HG02798 (cell line): ENCODE measurements around the gene RAB6D.
"Not testable (repeated sequence)": the region's sequence is repeated elsewhere in the genome, so short reads cannot be mapped to it uniquely, and the experiment has no call there.

Source experiments
- ATAC-seq: cut with Tn5 transposase; IDR thresholded peaks from one replicate; pipeline ENCODE4 v1.9.1; 2021; ENCODE audit warnings: mild to moderate bottlenecking; ENCODE audit not compliant: unreplicated experiment, poor library complexity

The RAB6D gene

GRCh38 chr2:131367352-131367751, 3.4 kb upstream of the RAB6D start:
- no peak for ATAC-seq

DNA sequence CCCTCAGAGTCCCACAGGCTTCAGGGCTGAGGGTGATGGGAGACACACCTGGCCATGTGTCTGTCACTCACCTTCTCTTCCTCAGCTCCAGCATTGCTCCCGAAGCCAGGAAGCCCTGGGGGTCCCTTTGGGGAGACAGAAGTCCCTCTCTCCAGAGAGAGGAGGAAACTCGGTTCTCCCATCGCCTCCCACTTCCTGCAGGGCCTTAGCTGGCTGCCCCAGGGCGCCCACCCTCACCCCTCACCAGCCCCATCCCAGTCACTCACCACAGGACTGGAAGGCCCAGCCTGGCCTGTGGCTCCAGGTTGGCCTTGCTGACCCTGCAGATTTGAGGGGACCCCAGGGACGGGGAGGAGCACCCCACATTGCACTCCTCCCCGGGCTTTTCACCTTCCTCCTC, 2.7 kb upstream of the RAB6D start:
- no peak for ATAC-seq

- ATAC-seq: no peak
These were observed 1.5 kb upstream of the RAB6D start for GRCh38 chr2:131365452-131365851.

GRCh38 chr2:131363213-131363612, 755 bp downstream of the RAB6D start:
- not testable (repeated sequence) for ATAC-seq

DNA sequence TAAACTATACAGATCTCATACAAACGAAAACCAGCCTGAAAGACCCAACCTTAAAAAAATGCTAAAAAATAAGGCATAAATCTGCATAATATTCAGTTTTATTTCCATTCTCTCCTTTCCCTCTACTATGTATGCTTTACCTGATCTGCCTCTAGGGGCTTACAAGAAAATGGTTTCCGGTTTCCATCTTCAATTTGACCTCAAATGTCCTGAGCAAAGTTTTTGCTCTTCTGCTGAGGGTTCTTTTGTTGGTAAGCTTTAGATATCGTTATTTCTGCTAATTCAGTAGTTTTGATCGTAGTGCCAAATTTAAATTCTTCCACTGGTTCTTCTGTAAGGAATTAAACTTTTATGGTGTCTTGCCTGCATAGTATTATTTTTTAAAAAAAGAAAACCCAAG, 2.2 kb downstream of the RAB6D start:
- not testable (repeated sequence) for ATAC-seq

GRCh38 chr2:131353167-131353697, 10.7 kb downstream of the RAB6D start:
- not testable (repeated sequence) for ATAC-seq

DNA sequence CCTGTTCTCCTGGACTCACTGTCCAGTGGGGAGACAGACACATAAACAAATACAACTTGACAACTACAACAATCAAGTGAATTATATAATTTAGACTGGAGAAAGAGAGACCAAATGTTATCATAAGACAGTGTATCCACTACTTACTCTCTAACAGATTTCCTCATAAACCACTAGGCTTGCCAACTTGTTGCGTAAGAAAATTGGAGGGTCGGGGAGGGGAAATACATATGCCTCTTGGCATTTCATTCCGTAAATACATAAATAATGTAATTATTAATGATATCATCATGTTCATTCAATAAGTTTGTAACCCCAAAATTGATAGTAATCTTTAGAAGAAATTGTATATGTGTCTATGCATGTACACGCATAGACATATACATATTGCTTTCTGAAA, 14.9 kb downstream of the RAB6D start:
- ATAC-seq: no peak

GRCh38 chr2:131347035-131347434, 16.9 kb downstream of the RAB6D start:
- not testable (repeated sequence) for ATAC-seq

- ATAC-seq: not testable (repeated sequence)
These were observed 24.7 kb downstream of the RAB6D start for GRCh38 chr2:131339307-131339706.

DNA sequence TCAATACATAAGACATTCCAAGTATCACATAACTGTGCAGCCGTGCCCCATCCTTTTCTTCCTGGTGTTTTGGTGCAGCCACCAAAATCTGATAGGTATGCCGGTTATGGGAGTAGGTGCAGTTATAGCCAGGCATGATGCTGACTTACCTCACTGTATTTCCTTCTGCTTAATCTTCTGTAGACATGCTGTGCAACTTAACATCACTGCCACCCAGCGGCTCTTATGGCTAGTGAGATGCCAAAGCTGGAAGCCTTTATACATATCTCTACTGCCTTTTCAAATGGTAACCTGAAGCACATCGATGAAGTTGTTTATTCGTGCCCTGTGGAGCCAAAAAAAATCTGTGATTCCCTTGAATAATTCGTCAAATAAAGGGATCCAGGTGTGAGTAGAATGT, 28.6 kb downstream of the RAB6D start:
- ATAC-seq: not testable (repeated sequence)

DNA sequence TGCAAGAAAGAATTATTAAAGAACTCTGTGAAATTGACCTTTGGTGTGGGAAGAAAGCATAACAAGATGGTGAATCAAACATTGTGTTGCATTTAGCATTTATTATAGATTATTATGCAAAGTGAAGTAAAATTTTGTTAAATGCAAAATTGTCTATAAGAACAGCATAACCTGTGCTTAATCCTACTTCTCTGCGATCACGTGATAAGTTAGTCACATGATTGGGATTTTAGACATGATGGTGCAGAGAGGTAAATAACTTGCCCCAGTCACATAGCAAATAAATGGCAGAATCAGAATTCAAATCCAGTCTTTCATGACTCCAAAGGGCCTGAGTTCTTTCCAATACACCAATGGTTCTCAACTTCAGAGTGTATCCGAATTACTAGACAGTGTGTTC, 31.3 kb downstream of the RAB6D start:
- not testable (repeated sequence) for ATAC-seq

DNA sequence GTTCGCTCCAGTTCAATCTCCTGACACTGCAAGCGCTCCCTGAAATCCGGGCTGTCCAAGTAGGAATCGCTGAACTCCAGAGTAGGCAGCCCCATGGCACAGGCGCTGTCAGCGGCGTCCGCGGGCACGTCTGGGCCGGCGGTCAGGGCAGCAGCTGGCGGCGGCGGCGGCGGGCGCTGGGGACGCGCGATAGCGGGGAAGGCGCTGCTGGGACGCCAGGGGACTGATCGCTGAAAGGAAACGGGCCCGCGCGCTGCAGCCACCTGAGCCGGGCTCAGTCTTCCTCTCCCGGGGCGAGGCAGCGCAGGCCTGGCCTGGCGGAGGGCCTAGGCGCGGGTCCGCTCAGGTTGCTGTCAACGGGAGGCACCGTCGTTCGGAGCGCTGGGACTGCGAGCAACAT, 33.0 kb downstream of the RAB6D start:
- not testable (repeated sequence) for ATAC-seq

DNA sequence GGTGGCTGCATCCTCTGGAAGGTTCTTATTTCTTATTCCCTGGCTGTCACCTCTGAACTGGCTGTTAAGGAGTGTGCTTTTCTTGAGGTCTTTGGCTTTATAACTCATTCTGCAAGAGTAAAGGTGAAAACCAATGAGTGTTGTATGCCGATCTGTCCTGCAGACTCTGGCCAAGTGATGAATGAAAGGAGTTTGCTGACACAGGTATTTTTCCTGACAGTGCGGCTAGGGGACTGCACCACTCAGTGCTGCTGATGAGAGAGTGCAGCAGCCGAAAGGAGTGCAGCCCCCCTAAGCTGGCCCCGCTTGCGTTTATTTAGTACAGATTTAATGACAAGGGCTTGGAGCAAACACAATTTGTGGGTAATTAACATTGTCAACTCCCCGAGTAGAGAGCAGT, 41.8 kb downstream of the RAB6D start:
- ATAC-seq: no peak

DNA sequence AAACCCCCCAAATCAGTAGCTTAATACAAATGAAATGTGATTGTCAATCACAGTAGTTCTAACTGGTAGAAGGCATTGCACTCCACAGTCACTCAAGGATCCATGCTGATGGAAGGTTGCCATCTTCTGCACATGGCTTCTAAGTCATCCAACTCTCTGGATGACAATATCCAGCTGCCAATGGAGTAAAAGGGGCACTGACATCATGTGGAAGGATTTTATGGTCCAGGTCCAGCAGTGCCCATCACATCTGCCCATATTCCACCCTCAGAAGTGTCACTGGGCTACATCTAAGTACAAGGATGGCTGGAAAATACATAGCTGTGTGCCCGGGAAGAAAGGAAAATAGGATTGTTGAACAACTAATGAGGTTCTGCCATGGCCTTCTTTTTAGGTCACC, 42.6 kb downstream of the RAB6D start:
- ATAC-seq: not testable (repeated sequence)

DNA sequence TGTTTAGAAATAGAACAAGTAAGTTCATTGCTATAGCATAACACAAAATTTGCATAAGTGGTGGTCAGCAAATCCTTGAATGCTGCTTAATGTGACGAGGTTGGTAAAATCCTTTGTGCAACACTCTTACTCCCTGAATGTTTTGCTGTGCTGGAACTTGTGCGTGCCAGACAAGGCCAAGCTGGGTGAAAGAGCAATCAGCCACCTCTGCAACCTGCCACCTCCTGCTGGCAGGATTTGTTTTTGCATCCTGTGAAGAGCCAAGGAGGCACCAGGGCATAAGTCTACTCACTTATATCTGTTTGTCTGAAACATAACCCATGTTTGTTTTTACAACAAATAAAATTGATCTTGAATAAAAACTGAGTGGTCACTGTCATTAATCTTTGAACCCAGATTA, 53.0 kb downstream of the RAB6D start:
- ATAC-seq: not testable (repeated sequence)
